HEK293 (cell line): ENCODE data around the gene MARK2.

ENCODE experiments used
- CTCF ChIA-PET: fragments of 350-600 bp; formaldehyde crosslinking; extraction: SDS; loops from one replicate; lab custom pipeline; 2021; ENCODE audit warnings: antibody characterized with exemption; lab: Yijun Ruan, JAX
- POLR2A ChIA-PET: fragments of 300-600 bp; formaldehyde crosslinking; extraction: SDS; loops from one replicate; lab custom pipeline; 2020; ENCODE audit warnings: antibody characterized with exemption, inconsistent platforms; lab: Yijun Ruan, JAX
- H3K27ac ChIP-seq: fragments of 200-500 bp; sonication (Bioruptor generic); 2 replicates; pipeline ENCODE4 v1.5.1; 2014; ENCODE audit warnings: low read depth, low read length, control low read depth, inconsistent platforms; ENCODE audit errors: extremely low read depth
- H3K36me3 ChIP-seq, 2 experiments: fragments of 200-500 bp in 1 of 2; sonication (Bioruptor generic) in 1 of 2; 1 replicate in 1 of 2; 2 replicates in 1 of 2; pipeline ENCODE4 v1.5.1; 2014 to 2017; ENCODE audit warnings: inconsistent platforms in 2 of 2, low read length in 2 of 2; ENCODE audit not compliant: control insufficient read depth in 2 of 2, insufficient read depth in 1 of 2
- H3K4me1 ChIP-seq: fragments of 200-500 bp; sonication (Bioruptor generic); 2 replicates; pipeline ENCODE4 v1.5.1; 2014; ENCODE audit warnings: mild to moderate bottlenecking, low read length, inconsistent platforms; ENCODE audit not compliant: control insufficient read depth, insufficient read depth
- H3K4me3 ChIP-seq: 2 replicates; pipeline ENCODE4 v1.5.1; 2011; ENCODE audit warnings: low read depth, mild to moderate bottlenecking, control low read depth, low read length, moderate library complexity
- H3K9me3 ChIP-seq: fragments of 200-500 bp; sonication (Bioruptor generic); 2 replicates; pipeline ENCODE4 v1.5.1; 2014; ENCODE audit warnings: low read depth, low read length, inconsistent platforms; ENCODE audit not compliant: control insufficient read depth, insufficient read depth
- ELK4 ChIP-seq: IDR thresholded peaks from 2 replicates; pipeline ENCODE4 v1.6.1; 2011; ENCODE audit warnings: mild to moderate bottlenecking, low read depth, low read length, borderline replicate concordance
- FEZF1 ChIP-seq: fragments of 450-650 bp; formaldehyde crosslinking; IDR thresholded peaks from 2 replicates; pipeline ENCODE4 v1.5.1; 2016; ENCODE audit warnings: missing biosample characterization, missing genetic modification characterization
- KLF8 ChIP-seq: fragments of 450-650 bp; formaldehyde crosslinking; IDR thresholded peaks from 2 replicates; pipeline ENCODE4 v1.5.1; 2016; ENCODE audit warnings: missing biosample characterization, missing genetic modification characterization
- PRDM4 ChIP-seq: fragments of 450-650 bp; formaldehyde crosslinking; IDR thresholded peaks from 2 replicates; pipeline ENCODE4 v1.5.1; 2017; ENCODE audit warnings: missing biosample characterization, missing genetic modification characterization
- TCF7L2 ChIP-seq: IDR thresholded peaks from 2 replicates; pipeline ENCODE4 v1.6.1; 2011; ENCODE audit warnings: low read depth, mild to moderate bottlenecking, inconsistent platforms, low read length, moderate library complexity, borderline replicate concordance
- TSHZ1 ChIP-seq: fragments of 450-650 bp; formaldehyde crosslinking; IDR thresholded peaks from 2 replicates; pipeline ENCODE4 v1.5.1; 2016; ENCODE audit warnings: missing biosample characterization, missing genetic modification characterization, borderline replicate concordance
- ZNF274 ChIP-seq, 2 experiments: fragments of 200-500 bp in 1 of 2; fragments of 450-650 bp in 1 of 2; sonication (Bioruptor generic) in 1 of 2; formaldehyde crosslinking in 1 of 2; IDR thresholded peaks; 2 replicates each; pipeline versions ENCODE4 v1.5.1 to v1.6.1; 2014 to 2016; ENCODE audit warnings: borderline replicate concordance in 1 of 2, inconsistent platforms in 1 of 2, low read length in 1 of 2, missing biosample characterization in 1 of 2, missing genetic modification characterization in 1 of 2
- ZNF302 ChIP-seq: fragments of 450-650 bp; formaldehyde crosslinking; IDR thresholded peaks from 2 replicates; pipeline ENCODE4 v1.5.1; 2016; ENCODE audit warnings: missing biosample characterization, missing genetic modification characterization, low read depth
- ZNF335 ChIP-seq: fragments of 450-650 bp; formaldehyde crosslinking; conservative IDR thresholded peaks from 2 replicates; pipeline ENCODE4 v1.5.1; 2016; ENCODE audit warnings: missing biosample characterization, missing genetic modification characterization
- ZNF350 ChIP-seq: fragments of 450-650 bp; formaldehyde crosslinking; IDR thresholded peaks from 2 replicates; pipeline ENCODE4 v1.5.0; 2017; ENCODE audit warnings: missing biosample characterization, mild to moderate bottlenecking, missing genetic modification characterization
- ZNF366 ChIP-seq: fragments of 450-650 bp; formaldehyde crosslinking; conservative IDR thresholded peaks from 2 replicates; pipeline ENCODE4 v1.5.1; 2016; ENCODE audit warnings: missing biosample characterization, missing genetic modification characterization
- ZNF416 ChIP-seq: fragments of 450-650 bp; formaldehyde crosslinking; IDR thresholded peaks from 2 replicates; pipeline ENCODE4 v1.5.1; 2016; ENCODE audit warnings: missing biosample characterization, missing genetic modification characterization
- ZNF514 ChIP-seq: fragments of 450-650 bp; formaldehyde crosslinking; IDR thresholded peaks from 2 replicates; pipeline ENCODE4 v1.5.1; 2016; ENCODE audit warnings: missing biosample characterization, missing genetic modification characterization
- ZNF530 ChIP-seq: fragments of 450-650 bp; formaldehyde crosslinking; IDR thresholded peaks from 2 replicates; pipeline ENCODE4 v1.5.1; 2016; ENCODE audit warnings: low read depth, missing biosample characterization, missing genetic modification characterization
- ZNF596 ChIP-seq: fragments of 450-650 bp; IDR thresholded peaks from 2 replicates; pipeline ENCODE4 v1.5.0; 2018; ENCODE audit warnings: missing biosample characterization, mild to moderate bottlenecking, missing genetic modification characterization, moderate library complexity
- ZNF654 ChIP-seq: fragments of 450-650 bp; formaldehyde crosslinking; IDR thresholded peaks from 2 replicates; pipeline ENCODE4 v1.5.1; 2016; ENCODE audit warnings: low read depth, missing biosample characterization, missing genetic modification characterization
- ZNF792 ChIP-seq: fragments of 450-650 bp; formaldehyde crosslinking; IDR thresholded peaks from 2 replicates; pipeline ENCODE4 v1.5.1; 2016; ENCODE audit warnings: missing biosample characterization, missing genetic modification characterization
- ZXDB ChIP-seq: fragments of 450-650 bp; formaldehyde crosslinking; IDR thresholded peaks from 2 replicates; pipeline ENCODE4 v1.5.1; 2016; ENCODE audit warnings: missing biosample characterization, missing genetic modification characterization

MARK2 gene

GRCh38 chr11:63883791-63884190 is 44.9 kb downstream of the MARK2 start:
- POLR2A ChIA-PET, result no interaction called here
- H3K4me3 ChIP-seq, result no peak overlapping the region
- CTCF ChIA-PET, result interaction anchor here (1.0 to 1.5 kb wide), 4 partner anchors 12 to 46 kb away, joined by 3 to 8 read pairs (median 3); no protein-coding TSS in a partner anchor
- no peaks in the 10 kb centered on the region for H3K36me3 ChIP-seq
- TF ChIP-seq ZXDB (tag by site-specific recombination) (no peak), ZNF654 (no peak), KLF8 (tag by site-specific recombination) (no peak), ZNF335 (tag by site-specific recombination) (no peak), ZNF350 (tag by site-specific recombination) (no peak), ZNF274 (IDR thresholded peaks at IDR 0.05; ENCODE audit: low read length) (no peak), ZNF274 (tag by site-specific recombination; IDR thresholded peaks at IDR 0.05; ENCODE audit: borderline replicate concordance) (no peak), ZNF302 (tag by site-specific recombination) (no peak), ZNF514 (tag by site-specific recombination) (no peak), TSHZ1 (tag by site-specific recombination) (no peak), ZNF530 (tag by site-specific recombination) (no peak), ZNF792 (tag by site-specific recombination) (no peak), ZNF416 (tag by site-specific recombination) (no peak), ZNF366 (no peak), ZNF596 (tag by site-specific recombination) (no peak), TCF7L2 (no peak)
- no peaks in the 10 kb centered on the region; the same call in 1 of the 2 replicates for H3K4me1 ChIP-seq
- H3K27ac ChIP-seq, result no peak overlapping the region
- no peaks in the 10 kb centered on the region for H3K9me3 ChIP-seq

- ChIA-PET CTCF (interaction anchor here (1.0 to 1.5 kb wide), 3 partner anchors 12 to 47 kb away, joined by 3 read pairs; no protein-coding TSS in a partner anchor), POLR2A (no interaction called here)
- H3K4me1 ChIP-seq, result no peaks in the 10 kb centered on the region; the same call in 1 of the 2 replicates
- no peaks in the 10 kb centered on the region for H3K9me3 ChIP-seq
- no peak for TF ChIP-seq ELK4
- peak; percentile 84 for TF ChIP-seq PRDM4
- peak; percentile 33; the same call in 1 of the 2 replicates for TF ChIP-seq FEZF1 (tag by site-specific recombination)
- no peaks in the 10 kb centered on the region for H3K36me3 ChIP-seq
- no peak overlapping the region for H3K27ac ChIP-seq
- H3K4me3 ChIP-seq, result no peak overlapping the region
Observed at GRCh38 chr11:63884196-63884932, 45.5 kb downstream of the MARK2 start.
